GM23248 (cell line): ENCODE data around the gene SSUH2. TPM values are rescaled to one million over a fixed set of nuclear protein-coding genes. Genes with fewer than 3 reads are reported as not detected.

Source experiments
- DNase-seq: peaks from one replicate; pipeline ENCODE4 v3.0.0-alpha.2; 2015
- H2AFZ ChIP-seq: fragments of 200-600 bp; sonication (generic); 2 replicates; pipeline ENCODE4 v1.6.1; 2016; ENCODE audit warnings: antibody characterized with exemption
- H3F3A ChIP-seq: fragments of 200-600 bp; sonication (generic); 2 replicates; pipeline ENCODE4 v1.6.1; 2016; ENCODE audit warnings: mild to moderate bottlenecking, antibody characterized with exemption, mixed run types; ENCODE audit not compliant: insufficient read depth
- H3K27ac ChIP-seq: fragments of 200-600 bp; sonication (generic); 2 replicates; pipeline ENCODE4 v1.5.1; 2016; ENCODE audit warnings: mild to moderate bottlenecking
- H3K27me3 ChIP-seq: fragments of 200-600 bp; sonication (generic); replicated peaks from 2 replicates; pipeline ENCODE4 v1.6.1; 2016; ENCODE audit warnings: mild to moderate bottlenecking; ENCODE audit not compliant: insufficient read depth
- H3K36me3 ChIP-seq: fragments of 200-600 bp; sonication (generic); 2 replicates; pipeline ENCODE4 v1.6.1; 2016; ENCODE audit warnings: low read depth, mild to moderate bottlenecking
- H3K4me1 ChIP-seq: fragments of 200-600 bp; sonication (generic); 2 replicates; pipeline ENCODE4 v1.6.1; 2016; ENCODE audit warnings: mild to moderate bottlenecking; ENCODE audit not compliant: insufficient read depth
- H3K4me2 ChIP-seq: fragments of 200-600 bp; sonication (generic); one replicate; pipeline ENCODE4 v1.6.1; 2016; ENCODE audit warnings: mild to moderate bottlenecking; ENCODE audit not compliant: unreplicated experiment
- H3K4me3 ChIP-seq: fragments of 200-600 bp; sonication (generic); 2 replicates; pipeline ENCODE4 v1.5.1; 2016; ENCODE audit warnings: mild to moderate bottlenecking
- H3K79me2 ChIP-seq: fragments of 200-600 bp; sonication (generic); 2 replicates; pipeline ENCODE4 v1.6.1; 2016; ENCODE audit warnings: mild to moderate bottlenecking; ENCODE audit not compliant: insufficient read depth
- H3K9ac ChIP-seq: fragments of 200-600 bp; sonication (generic); 2 replicates; pipeline ENCODE4 v1.6.1; 2016; ENCODE audit warnings: mild to moderate bottlenecking
- H3K9me2 ChIP-seq: fragments of 200-600 bp; sonication (generic); 2 replicates; pipeline ENCODE4 v1.6.1; 2016; ENCODE audit warnings: mixed run types, mild to moderate bottlenecking, moderate library complexity; ENCODE audit not compliant: insufficient read depth
- H3K9me3 ChIP-seq: fragments of 200-600 bp; sonication (generic); one replicate; pipeline ENCODE4 v1.6.1; 2017; ENCODE audit warnings: low read depth
- H4K20me1 ChIP-seq: fragments of 200-600 bp; sonication (generic); 2 replicates; pipeline ENCODE4 v1.6.0; 2016; ENCODE audit not compliant: insufficient read depth
- EZH2 ChIP-seq: fragments of 200-600 bp; sonication (generic); IDR thresholded peaks from 2 replicates; pipeline ENCODE4 v1.6.1; 2018; ENCODE audit warnings: antibody characterized with exemption, mild to moderate bottlenecking; ENCODE audit not compliant: insufficient read depth, poor library complexity, severe bottlenecking
- EZH2phosphoT487 ChIP-seq: fragments of 200-600 bp; sonication (generic); IDR thresholded peaks from 2 replicates; pipeline ENCODE4 v1.6.1; 2018; ENCODE audit warnings: antibody characterized with exemption, moderate library complexity, mild to moderate bottlenecking, low read depth; ENCODE audit not compliant: insufficient read depth
- WGBS, 2 experiments: methylation state at CpG; one replicate each; pipeline ENCODE4 v1.1.6; 2015 to 2017; ENCODE audit warnings: low lambda C conversion rate in 2 of 2, low coverage in 1 of 2; ENCODE audit errors: missing lambda C conversion rate in 2 of 2; 5-methylcytosine and 5-hydroxymethylcytosine counted together
- in situ Hi-C: fragments of 300-500 bp; cut with MboI; formaldehyde crosslinking; loops from 2 replicates; pipeline ENCODE4 v1.15.0; 2020
- polyA plus RNA-seq: library from polyadenylated mRNA; unstranded; fragments of >200 nt; fragmentation: Nextera tagmentation; extraction: Ambion mirVana; gene quantifications from 2 replicates; pipeline ENCODE4 v1.2.1, GENCODE V29; 2016
- total RNA-seq: library from RNA; depleted of rRNA; stranded (reverse); fragments of >200 nt; shearing (Covaris generic); gene quantifications from 2 replicates; pipeline ENCODE4 v1.2.3, GENCODE V29; 2014

SSUH2 gene
- total and polyA plus RNA-seq, 2 experiments from 2014 or later = 0.18 to 0.76 TPM

DNA sequence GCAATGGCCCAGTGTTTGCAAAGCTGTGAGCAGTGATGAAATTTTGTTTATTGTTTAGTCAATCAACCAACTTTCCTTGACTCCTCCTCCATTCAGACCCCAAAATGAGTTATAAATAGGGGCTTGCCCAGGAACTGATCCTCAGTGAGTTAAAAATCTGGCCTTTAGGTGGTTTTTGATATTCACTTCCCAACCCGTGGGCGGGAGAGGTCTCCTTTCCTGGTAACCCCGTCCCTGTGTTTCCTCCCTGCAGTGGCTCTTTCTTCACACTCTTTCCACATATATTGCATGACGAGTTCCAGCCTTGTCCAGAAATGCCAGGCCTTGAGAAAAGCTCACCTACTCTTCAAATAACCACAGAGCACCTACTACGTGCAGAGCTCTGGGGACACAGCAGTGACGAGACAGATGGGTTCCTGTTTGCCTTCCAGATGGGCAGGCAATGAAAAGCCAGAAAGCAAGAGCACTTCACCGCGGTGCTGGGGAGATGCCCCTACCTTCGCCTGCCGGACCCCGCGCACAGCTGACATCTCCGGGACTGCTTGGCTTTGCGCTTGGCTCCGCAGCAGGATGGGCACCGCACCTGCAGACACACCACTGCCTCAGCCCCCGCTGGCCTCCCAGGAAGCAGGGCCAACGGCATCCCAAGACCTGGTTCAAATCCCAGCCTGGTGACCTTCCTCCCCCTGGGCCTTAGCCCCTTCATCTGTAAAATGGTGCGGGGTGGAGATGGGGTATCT, 17.2 kb downstream of the SSUH2 start:
- TF ChIP-seq EZH2 (no peak), EZH2phosphoT487 (no peak)
- H2AFZ ChIP-seq = no peak overlapping the region
- H3K27me3 ChIP-seq = no peaks in the 10 kb centered on the region
- no peak overlapping the region for H3K27ac ChIP-seq
- H3F3A ChIP-seq = peaks cover 11% of the 10 kb centered on the region
- H3K4me1 ChIP-seq = peaks cover 38% of the 10 kb centered on the region
- no peak for DNase-seq
- H3K79me2 ChIP-seq = no peaks in the 10 kb centered on the region
- no peaks in the 10 kb centered on the region for H4K20me1 ChIP-seq
- H3K9me3 ChIP-seq = no peaks in the 10 kb centered on the region
- 93 to 94% methylated on average over 19 of the region's 19 CpGs for WGBS, 2 experiments
- in situ Hi-C loops = no loop called here
- H3K4me2 ChIP-seq = no peak overlapping the region
- no peaks in the 10 kb centered on the region for H3K36me3 ChIP-seq
- no peak overlapping the region for H3K4me3 ChIP-seq
- H3K9me2 ChIP-seq = no peaks in the 10 kb centered on the region
- no peak overlapping the region for H3K9ac ChIP-seq

DNA sequence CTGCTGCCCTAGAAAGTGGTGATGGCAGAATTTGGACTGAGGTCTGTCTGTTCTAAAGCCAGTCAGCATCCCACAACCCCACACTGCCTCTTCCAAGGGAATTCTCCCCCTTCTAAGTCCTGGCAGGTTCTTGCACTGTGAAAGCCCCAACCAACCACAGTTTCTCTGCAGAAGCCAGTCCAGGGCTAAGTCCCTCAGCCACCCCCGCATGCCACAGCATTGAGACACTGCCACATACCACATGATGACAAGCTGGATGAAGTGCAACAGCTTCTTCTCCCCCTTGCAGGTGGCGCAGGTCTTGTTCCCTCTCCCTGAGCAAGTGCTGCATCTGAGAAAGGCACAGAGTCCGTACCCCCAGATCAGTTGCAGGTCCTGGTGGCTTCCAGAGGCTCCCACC, 18.6 kb downstream of the SSUH2 start:
- in situ Hi-C loops = no loop called here
- Histone ChIP-seq H3K4me2 (no peak overlapping the region), H3K9ac (no peak overlapping the region), H3K9me3 (no peaks in the 10 kb centered on the region), H2AFZ (no peak overlapping the region), H3K36me3 (no peaks in the 10 kb centered on the region), H3K4me3 (no peak overlapping the region), H3F3A (peaks cover 11% of the 10 kb centered on the region), H3K4me1 (peaks cover 49% of the 10 kb centered on the region), H3K27me3 (no peaks in the 10 kb centered on the region), H3K9me2 (no peaks in the 10 kb centered on the region), H4K20me1 (no peaks in the 10 kb centered on the region), H3K79me2 (no peaks in the 10 kb centered on the region), H3K27ac (no peak overlapping the region)
- peak; percentile 65 for DNase-seq
- 84 to 89% methylated on average over 3 of the region's 3 CpGs for WGBS, 2 experiments
- TF ChIP-seq EZH2 = no peak

DNA sequence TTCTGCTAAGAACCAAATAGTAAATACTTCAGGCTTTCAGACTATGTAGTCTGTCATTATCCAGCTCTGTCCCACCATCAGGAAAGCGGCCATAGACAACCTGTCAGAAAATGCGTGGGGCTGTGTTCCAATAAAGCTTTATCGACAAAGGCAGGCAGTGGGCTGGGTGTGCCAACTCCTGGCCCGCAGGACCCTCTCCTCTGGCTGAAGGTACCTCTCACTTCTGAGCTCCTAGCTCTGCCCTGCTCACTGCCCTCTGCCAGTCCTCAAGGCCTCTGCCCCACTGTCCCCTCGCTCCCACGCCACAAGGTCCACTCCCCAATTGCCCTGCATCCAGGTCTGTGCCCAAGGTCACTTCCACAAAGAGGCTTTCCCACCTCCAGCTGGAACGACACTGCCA, 20.0 kb downstream of the SSUH2 start:
- Histone ChIP-seq H3K4me3 (no peak overlapping the region), H3K79me2 (no peaks in the 10 kb centered on the region), H3K4me1 (peaks cover 43% of the 10 kb centered on the region), H3K27me3 (no peaks in the 10 kb centered on the region), H3F3A (peaks cover 4% of the 10 kb centered on the region), H3K4me2 (no peak overlapping the region), H4K20me1 (no peaks in the 10 kb centered on the region), H3K9me3 (no peaks in the 10 kb centered on the region), H3K36me3 (no peaks in the 10 kb centered on the region), H3K9ac (no peak overlapping the region), H3K27ac (no peak overlapping the region), H3K9me2 (no peaks in the 10 kb centered on the region), H2AFZ (no peak overlapping the region)
- no peak for TF ChIP-seq EZH2phosphoT487
- no peak for TF ChIP-seq EZH2
- 97 to 99% methylated on average over 7 of the region's 7 CpGs for WGBS, 2 experiments
- no peak for DNase-seq
- in situ Hi-C loops = no loop called here

DNA sequence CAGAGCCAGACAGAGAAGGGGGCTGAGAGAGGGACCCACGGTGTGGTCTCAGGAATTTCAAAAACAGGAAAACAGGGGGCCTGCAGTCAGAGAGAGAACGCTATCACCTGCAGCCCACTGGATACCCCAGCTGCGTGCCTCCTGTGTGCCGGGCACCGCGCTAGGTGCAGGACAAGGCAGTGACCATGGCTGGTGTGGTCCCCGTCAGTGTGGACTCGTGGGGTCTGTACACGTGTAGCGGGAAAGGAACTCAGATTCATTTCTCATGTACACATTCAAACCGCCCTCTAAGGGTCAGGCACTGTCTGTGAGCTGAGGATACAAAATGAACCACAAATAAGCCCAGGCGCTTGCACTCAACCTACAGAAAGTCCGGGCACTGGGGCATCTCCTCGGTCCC, 20.9 kb downstream of the SSUH2 start:
- in situ Hi-C loops = no loop called here

More for the DNA sequence above, 20.9 kb downstream of the SSUH2 start:
- H3K9me2 ChIP-seq = no peaks in the 10 kb centered on the region
- H3K9ac ChIP-seq = no peak overlapping the region
- no peak for TF ChIP-seq EZH2phosphoT487
- no peak for TF ChIP-seq EZH2
- no peak overlapping the region for H3K4me3 ChIP-seq
- H3F3A ChIP-seq = peaks cover 7% of the 10 kb centered on the region; the same call in 1 of the 2 replicates
- H3K36me3 ChIP-seq = no peaks in the 10 kb centered on the region
- DNase-seq = no peak
- H4K20me1 ChIP-seq = no peaks in the 10 kb centered on the region
- WGBS, 2 experiments = 82 to 83% methylated on average over 14 of the region's 14 CpGs
- H3K4me1 ChIP-seq = peaks cover 40% of the 10 kb centered on the region
- no peaks in the 10 kb centered on the region for H3K9me3 ChIP-seq
- no peak overlapping the region for H3K4me2 ChIP-seq
- H3K27ac ChIP-seq = no peak overlapping the region
- no peak overlapping the region for H2AFZ ChIP-seq
- H3K27me3 ChIP-seq = no peaks in the 10 kb centered on the region
- H3K79me2 ChIP-seq = no peaks in the 10 kb centered on the region
